Right ventricle myocardium inferior (tissue), 1 donor: ENCODE data around the gene RCAN1. TPM values are rescaled to one million over a fixed set of nuclear protein-coding genes. Genes with fewer than 3 reads are reported as not detected.
"Not testable (repeated sequence)": the region's sequence is repeated elsewhere in the genome, so short reads cannot be mapped to it uniquely, and the experiment has no call there.

ENCODE experiments used
- ATAC-seq: fragments of 200-7000 bp; cut with Tn5 transposase; one replicate; pipeline ENCODE4 v1.9.1; 2020; ENCODE audit warnings: mild to moderate bottlenecking, moderate library complexity
- DNase-seq: peaks from one replicate; pipeline ENCODE4 v3.0.0; 2021; ENCODE audit errors: missing footprints
- intact Hi-C: fragments of 100-400 bp; cut with DNase I; formaldehyde crosslinking; loops from one replicate; pipeline ENCODE4 v1.11.0; 2022
- total RNA-seq: library from RNA; stranded (reverse); fragmentation: NEBNext Ultra II Directional; extraction: Animal tissue kit (Norgen Biotek cat#: 25700); gene quantifications from one replicate; pipeline ENCODE4 v1.2.1, GENCODE V29; 2021
- donor health status: DM: no; HTN: yes; CAD: no; lungs with severe emphysema.

RCAN1 gene
- total RNA-seq, 1 donor from 2014 or later: 36.5 TPM

GRCh38 chr21:34625030-34625593 lies 10.2 kb upstream of the RCAN1 start:
- DNase-seq (no peak), ATAC-seq (peak; percentile 29)
- intact Hi-C loops: no loop called here

GRCh38 chr21:34623516-34623915 lies 8.6 kb upstream of the RCAN1 start:
- intact Hi-C loops: no loop called here
- no peak for ATAC-seq
- DNase-seq: no peak

- DNase-seq (no peak), ATAC-seq (no peak)
- intact Hi-C loops: no loop called here
Observed at GRCh38 chr21:34621434-34622350, 6.8 kb upstream of the RCAN1 start.

- DNase-seq (no peak), ATAC-seq (peak; percentile 89)
- intact Hi-C loops: loop anchor here (10.0 kb wide), 1 partner anchor 705 kb away; the partner anchor contains the start of gene ATP5PO
Observed at GRCh38 chr21:34619841-34620665, 5.1 kb upstream of the RCAN1 start.

- ATAC-seq (no peak), DNase-seq (no peak)
- intact Hi-C loops: loop anchor here (10.0 kb wide), 1 partner anchor 704 kb away; the partner anchor contains the start of gene ATP5PO
Observed at GRCh38 chr21:34618941-34619340, 4.0 kb upstream of the RCAN1 start.

GRCh38 chr21:34617753-34618339 lies 2.9 kb upstream of the RCAN1 start:
- intact Hi-C loops: loop anchor here (10.0 kb wide), 1 partner anchor 703 kb away; the partner anchor contains the start of gene ATP5PO
- DNase-seq (no peak), ATAC-seq (no peak)

GRCh38 chr21:34615487-34615814 lies 538 bp upstream of the RCAN1 start:
- DNase-seq (no peak), ATAC-seq (no peak)
- intact Hi-C loops: loop anchor here (10.0 kb wide), 1 partner anchor 701 kb away; the partner anchor contains the start of gene ATP5PO

GRCh38 chr21:34613679-34614627 lies 960 bp downstream of the RCAN1 start:
- intact Hi-C loops: loop anchor here (10.0 kb wide), 1 partner anchor 699 kb away; the partner anchor contains the start of gene ATP5PO
- DNase-seq (no peak), ATAC-seq (no peak)

- intact Hi-C loops: loop anchor here (10.0 kb wide), 1 partner anchor 698 kb away; the partner anchor contains the start of gene ATP5PO
- ATAC-seq (no peak), DNase-seq (no peak)
Observed at GRCh38 chr21:34612557-34612956, 2.4 kb downstream of the RCAN1 start.

- intact Hi-C loops: loop anchor here (10.0 kb wide), 1 partner anchor 697 kb away; the partner anchor contains the start of gene ATP5PO
- ATAC-seq (no peak), DNase-seq (no peak)
Observed at GRCh38 chr21:34612056-34612455, 2.9 kb downstream of the RCAN1 start.

GRCh38 chr21:34611528-34611927 lies 3.4 kb downstream of the RCAN1 start:
- intact Hi-C loops: loop anchor here (10.0 kb wide), 1 partner anchor 697 kb away; the partner anchor contains the start of gene ATP5PO
- ATAC-seq (no peak), DNase-seq (no peak)

- no peak for DNase-seq
- intact Hi-C loops: loop anchor here (10.0 kb wide), 1 partner anchor 695 kb away; the partner anchor contains the start of gene ATP5PO
- ATAC-seq: no peak
Observed at GRCh38 chr21:34609933-34610549, 4.9 kb downstream of the RCAN1 start.

GRCh38 chr21:34609244-34609932 lies 5.5 kb downstream of the RCAN1 start:
- intact Hi-C loops: no loop called here
- DNase-seq: no peak
- ATAC-seq: no peak

- DNase-seq, ATAC-seq, intact Hi-C loops: not testable (repeated sequence)
Observed at GRCh38 chr21:34607376-34607775, 7.5 kb downstream of the RCAN1 start.

- intact Hi-C loops: no loop called here
- ATAC-seq (no peak), DNase-seq (no peak)
Observed at GRCh38 chr21:34606621-34607020, 8.3 kb downstream of the RCAN1 start.

- DNase-seq (no peak), ATAC-seq (no peak)
- intact Hi-C loops: no loop called here
Observed at GRCh38 chr21:34606051-34606450, 8.9 kb downstream of the RCAN1 start.
